ENCODE data around the gene PPP1R1C.
"Not testable (repeated sequence)": the region's sequence is repeated elsewhere in the genome, so short reads cannot be mapped to it uniquely, and the experiment has no call there.

The PPP1R1C gene

DNA sequence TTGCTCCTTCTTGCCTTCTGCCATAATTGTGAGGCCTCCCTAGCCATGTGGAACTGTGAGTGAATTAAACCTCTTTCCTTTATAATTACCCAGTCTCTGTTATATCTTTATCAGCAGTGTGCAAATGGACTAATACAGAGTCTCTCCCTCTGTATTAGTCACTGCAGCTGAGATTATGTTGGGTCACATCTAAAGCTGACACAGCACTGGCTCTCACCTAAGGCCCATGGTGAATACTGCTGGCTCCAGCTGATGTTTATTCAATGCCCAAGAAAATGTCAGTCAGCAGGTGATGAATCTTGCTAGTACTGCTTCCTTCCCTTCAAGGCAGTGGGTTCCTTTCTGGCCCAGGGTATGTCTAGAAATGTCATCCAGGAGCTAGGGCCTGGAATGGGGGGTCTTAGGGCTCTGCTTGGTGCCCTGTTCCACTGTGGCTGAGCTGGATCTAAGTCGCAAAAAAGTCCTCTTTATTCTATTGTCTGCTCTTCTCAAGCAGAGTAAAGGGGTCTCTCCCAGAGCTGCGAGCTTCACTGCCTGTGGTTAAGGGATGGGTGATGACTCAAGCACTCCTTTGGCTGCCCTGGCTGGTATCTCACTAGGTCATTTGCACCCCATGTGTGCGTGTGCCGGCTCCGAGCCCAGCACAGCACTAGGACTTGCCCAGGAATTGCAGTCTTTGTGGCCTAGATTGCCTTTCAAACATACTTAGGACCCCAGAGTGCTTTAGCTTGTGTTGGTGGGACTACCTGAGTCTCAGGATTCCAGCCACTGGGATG lies 29.9 kb downstream of the PPP1R1C start:
- ATAC-seq = no peak

DNA sequence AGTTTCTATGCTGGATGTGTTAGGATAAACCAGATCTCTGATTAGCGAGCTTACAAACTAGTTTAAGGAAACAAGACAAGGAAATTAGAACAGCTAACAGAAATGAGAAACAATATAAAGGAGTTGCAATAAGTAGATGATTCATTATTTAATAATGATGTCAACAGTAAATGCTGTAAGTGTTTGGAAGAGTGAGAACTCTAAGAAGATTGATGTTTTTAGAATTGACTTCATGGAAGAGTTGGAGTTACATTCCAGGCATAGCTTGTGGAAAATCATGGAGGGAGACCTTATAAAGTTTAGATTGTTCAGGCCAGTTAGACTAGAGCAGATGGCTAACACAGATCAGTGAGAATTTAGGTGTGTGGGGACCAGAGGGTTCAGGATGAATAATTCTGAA lies 32.6 kb downstream of the PPP1R1C start:
- no peak for ATAC-seq

DNA sequence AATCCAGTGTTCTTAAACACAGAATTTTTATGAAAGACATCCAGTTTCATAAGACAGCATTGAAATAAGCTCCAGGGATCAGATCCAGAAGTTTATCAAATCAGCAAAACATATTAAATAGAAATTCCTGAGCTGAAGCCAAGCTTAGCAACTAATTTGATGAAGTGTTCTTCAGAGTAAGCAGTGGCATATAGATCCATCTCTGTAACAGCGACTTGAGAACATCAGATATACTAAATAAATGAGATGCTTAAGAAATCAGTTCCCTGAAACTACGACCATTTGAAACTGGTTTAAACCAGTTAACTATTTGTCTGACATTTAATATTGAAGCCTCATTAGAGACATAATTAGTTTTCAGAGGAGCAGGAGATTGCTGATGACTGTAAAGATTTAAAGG lies 34.1 kb downstream of the PPP1R1C start:
- ATAC-seq = no peak

DNA sequence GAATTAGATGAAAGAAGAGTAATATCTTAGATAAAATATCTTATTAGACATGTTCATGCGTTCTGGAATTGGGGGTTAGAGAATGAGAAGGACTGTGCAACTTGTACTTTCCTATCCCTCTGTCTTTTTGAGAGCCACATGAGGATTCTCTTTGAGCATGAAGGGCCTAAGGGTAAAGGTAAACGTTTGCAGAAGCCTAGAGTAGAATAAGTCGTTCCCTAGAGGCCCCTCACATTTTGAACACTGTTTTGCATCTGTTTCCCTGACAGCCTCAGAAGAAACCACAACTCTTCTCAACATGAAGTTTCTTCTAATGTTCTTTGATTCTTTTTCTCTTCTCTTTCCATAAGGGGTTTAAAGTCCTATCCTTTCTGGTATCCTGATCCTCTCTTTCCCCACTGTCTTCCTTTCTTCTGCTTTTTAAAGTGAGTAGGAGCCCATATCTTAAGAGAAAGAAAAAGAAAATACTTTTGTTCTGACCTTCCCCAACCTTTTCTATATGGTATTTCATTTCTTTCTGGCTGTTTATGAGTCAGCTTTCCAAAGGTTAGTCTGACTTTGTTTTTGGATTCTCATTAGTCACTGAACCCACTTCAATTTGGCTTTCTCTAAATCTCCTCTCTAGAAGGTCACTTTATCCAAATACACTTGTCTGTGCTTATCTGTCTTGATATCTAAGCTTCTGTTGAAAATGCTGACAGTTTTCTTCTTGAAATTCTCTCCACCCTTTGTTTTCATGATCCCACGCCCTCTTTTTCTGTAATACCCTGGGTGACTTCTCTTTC lies 34.8 kb downstream of the PPP1R1C start:
- no peak for ATAC-seq

DNA sequence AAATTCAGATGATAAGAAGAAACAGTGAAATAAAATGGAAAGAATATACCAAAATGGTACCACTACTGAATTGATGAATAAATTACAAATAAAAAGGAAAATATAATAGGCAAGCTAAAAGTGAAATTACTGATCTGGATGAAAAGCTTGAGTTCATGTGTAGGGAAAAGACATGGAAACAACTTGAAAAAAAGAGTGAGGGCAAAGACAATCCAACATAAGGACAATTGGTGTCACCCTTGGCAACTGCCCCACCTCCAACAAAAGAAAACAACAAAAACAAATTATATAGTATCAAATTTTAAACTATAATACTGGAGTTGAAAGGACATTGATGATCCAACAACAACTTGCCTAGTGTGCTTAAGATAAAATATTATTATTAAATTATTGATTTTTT lies 37.6 kb downstream of the PPP1R1C start:
- no peak for ATAC-seq

DNA sequence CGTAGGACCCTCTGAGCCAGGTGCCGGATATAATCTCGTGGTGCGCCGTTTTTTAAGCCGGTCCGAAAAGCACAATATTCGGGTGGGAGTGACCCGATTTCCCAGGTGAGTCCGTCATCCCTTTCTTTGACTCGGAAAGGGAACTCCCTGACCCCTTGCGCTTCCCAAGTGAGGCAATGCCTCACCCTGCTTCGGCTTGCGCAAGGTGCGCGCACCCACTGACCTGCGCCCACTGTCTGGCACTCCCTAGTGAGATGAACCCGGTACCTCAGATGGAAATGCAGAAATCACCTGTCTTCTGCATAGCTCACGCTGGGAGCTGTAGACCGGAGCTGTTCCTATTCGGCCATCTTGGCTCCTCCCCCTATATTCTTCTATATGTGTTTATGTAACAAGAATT lies 45.2 kb downstream of the PPP1R1C start:
- ATAC-seq = not testable (repeated sequence)

DNA sequence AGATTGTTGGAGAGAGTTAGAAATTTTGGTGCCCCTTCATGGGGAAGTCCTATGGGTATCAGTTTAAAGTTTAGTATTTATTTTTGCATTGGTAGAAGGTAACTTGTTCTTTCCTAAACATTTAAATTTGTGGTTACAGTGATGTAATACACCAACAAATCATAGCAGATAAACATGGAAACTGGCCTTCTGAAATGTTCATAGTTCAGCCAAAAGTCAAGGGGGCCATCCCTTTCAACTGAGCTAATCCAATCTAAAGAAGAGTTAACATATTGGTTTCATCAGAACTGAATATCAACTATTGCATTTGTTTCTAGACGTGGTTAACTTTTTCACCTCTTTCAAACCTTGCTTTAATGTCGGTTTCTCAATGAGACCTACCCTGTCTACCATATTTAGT lies 46.3 kb downstream of the PPP1R1C start:
- no peak for ATAC-seq

DNA sequence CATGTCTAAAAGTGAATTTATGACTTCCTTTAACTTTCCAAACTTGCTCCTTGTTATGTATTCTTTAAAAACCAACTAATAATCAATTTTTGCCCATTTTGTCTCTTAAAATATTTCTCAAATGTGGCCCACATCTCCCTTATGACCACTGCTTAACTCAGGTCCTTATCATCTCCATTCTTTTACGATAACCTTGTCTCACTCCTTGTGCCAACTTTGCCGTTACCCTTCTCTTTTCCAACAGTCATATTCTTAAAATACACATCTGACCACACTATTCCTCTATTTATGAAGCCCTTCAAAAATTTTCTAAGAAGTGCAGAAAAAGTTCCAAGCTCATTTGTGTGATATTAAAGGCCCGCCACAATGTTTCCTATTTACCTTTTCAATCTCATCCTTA lies 47.8 kb downstream of the PPP1R1C start:
- no peak for ATAC-seq

DNA sequence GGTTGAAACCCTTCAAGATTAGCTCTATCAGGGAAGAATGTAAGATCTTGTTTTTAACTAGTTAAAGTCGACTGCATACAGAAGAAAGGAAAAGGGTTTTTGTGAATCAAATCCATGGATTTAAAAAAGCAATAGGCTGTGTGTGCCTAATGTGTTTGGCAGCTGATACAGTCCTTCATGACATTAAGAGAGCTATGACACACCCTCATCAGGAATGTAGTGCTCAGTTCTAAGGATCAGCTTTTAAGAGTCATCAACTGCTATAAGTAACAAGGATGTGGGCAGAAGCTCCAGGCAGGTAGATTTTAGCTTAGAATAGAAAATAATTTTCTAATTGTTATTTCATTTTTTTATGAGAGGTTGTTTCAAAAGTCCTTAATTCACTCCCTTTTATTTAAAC lies 52.9 kb downstream of the PPP1R1C start:
- ATAC-seq = no peak

DNA sequence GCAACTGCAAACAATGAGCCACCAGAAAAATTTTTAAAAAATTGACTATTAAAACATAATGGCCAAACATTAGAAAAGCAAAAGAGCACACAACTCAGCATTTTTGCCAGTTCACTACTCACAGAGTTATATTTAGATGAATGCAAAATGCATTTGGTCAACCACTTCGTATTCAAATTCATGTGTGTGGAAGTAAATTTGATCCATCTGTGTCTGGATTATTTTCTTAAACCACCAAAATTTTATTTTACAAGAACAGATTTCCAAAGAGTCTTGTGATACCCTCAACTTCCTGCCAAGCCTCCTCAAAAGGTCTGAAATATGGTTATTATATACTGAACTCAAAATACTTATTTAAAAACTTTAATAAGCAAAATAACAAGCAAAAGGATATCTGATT lies 57.4 kb downstream of the PPP1R1C start:
- ATAC-seq = no peak

DNA sequence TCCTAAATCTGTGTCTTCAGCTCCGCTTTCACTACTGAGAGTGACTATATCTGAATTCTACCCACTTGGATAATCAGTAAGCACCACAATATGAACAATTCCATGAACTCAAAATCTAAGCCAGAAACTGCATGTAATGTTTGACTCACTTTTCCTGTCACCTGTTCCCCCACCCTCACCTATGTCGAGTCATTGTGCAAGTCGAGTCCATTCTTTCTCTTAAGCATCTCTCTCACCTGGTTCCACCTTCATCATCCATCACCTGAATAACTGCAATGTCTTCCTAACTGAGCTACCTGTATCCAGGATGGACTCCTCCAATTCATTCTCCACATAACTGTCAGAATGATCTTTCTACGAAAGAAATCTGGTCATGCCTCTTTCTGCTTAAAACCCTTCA lies 58.2 kb downstream of the PPP1R1C start:
- no peak for ATAC-seq

DNA sequence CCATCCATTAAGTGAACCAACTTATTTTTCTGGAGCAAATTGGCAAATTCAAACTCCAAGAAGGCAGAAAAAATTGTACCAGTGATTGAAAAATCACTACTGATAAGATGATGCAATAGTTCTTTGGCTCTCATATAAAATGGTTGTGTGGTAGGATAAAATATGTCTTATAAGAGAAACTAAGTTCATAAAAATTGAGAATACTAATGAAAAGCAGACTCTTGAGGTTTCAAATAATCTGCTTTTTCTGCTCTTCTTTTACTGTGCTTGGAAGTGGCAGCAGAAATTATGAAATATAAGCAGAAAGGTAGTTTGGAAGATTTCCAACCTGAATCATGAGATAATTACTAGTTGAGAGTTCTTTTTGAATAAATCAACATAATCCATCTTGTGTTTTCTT lies 61.9 kb downstream of the PPP1R1C start:
- no peak for ATAC-seq

DNA sequence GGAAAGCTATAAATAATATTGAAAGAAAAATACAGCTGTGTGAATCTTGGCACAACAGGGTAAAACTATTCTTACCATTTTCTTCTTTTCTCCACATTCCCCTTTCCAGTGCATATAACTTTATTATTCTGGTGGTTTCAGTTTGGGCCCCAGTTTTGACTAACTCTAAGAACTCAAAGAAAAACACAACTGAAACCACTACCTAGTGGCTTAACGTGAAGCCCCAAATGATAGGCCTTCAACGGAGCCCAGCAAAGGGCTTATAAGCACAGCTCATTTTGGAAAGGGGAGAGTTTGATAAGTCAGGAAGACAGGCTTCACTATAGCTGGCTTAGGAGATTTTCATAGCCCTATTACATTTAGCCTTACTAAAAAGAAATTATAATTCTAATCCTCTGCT lies 62.4 kb downstream of the PPP1R1C start:
- ATAC-seq = no peak

DNA sequence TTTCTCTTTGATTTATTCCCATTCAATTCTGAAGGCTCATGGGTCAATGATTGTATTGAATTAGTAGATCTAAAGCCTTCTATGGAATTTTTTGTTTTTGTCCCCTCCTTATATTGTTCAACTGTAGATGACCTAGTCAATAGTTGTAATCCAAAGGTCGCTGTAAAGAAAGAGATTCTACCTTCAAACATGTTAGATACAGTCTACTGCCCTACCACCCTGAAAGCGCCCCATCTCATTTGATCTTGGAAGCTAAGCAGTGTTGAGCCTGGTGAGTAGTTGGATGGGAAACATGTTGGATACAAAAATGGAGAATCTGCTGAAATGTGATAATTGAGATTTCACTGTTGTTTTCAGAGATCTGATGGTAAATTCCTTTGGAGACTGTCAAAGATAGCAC lies 63.0 kb downstream of the PPP1R1C start:
- no peak for ATAC-seq

DNA sequence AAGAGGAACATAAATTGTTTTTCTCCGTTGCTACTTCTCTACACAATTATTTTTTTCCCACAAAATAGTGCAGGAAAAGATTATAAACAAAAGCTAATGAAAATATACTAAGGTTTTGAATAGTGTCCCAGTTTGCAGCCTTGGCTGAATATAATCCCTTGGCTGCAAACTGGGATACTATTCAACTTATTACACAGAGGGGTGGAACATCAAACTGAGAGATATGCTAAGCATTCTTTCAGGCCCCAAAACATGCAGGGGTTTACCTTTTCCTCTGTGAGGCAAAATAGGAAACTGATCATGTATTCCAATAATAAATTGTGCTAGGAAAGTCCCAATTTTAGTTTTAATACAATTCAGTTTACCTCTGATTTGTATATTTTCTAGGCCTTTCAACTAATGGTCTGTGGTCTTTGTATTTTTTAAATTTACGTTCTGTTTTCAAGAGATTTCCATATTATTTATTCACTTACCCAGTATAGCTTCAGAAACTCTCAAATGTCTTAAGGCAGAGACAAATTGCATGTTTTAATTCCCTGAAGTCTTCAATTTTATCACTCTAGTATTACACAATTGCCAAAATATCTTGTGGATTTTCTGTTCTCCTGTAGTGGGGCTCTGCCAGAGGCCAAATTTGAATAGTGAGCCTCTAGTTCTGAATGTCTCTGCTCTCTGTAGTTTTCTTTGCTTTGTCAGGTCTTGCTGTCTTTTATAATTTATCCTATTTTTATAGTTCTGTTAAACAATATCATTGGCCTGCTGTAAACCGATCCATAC lies 63.9 kb downstream of the PPP1R1C start:
- ATAC-seq = no peak

DNA sequence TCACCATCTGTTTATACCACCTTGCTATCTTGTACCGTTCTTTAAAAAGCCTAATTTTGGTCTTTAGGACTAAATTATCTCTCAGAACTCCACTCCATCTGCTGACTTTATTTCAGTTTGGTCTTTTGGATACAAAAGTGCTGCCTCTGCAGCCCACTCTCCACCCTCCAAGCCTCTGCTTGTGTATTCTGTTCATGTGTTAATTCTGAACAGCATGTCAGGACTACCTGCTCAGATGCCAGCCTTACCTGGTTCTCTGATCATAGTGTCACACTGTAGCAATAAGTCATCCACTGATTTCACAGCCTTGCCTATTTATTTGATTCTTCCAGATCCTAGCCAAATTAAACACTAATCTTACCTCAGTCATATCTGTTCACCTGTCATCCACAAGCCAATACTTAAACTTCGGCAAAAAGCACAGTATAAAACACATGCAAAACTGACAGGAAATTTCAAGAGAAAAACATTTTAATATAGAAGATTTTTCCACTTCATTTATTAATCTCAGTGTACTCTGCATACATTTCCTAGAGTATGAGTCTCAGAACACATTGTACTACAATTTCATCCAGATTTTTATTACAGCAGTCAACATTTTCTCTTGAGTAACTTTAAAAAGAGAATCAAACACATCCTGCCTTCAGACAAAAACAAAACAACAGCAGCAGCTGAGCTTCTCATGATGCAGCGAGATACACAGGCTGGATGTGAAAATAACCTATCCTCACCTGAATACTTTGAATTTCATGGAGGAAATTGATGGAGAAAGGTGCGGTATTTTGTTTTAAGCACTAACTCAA lies 64.9 kb downstream of the PPP1R1C start:
- no peak for ATAC-seq

DNA sequence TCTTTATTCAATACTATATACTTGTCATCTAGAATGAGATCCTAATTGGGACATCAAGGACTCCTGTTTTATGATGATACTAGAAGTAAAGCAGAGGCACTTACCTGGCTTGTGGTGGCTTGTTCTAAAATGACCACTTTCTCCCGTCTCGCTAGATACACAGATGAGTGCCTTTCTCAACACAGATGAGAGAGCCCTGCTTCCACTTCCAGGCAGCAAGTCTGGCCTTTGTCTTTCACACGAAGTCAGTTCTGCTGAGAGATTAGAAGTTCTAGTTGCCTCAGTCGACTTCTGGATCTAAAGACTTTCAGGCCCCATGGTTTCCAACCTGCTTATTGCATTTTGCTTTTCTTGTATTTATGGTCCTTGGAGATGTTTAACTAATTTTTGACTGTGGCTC lies 70.3 kb downstream of the PPP1R1C start:
- ATAC-seq = no peak

DNA sequence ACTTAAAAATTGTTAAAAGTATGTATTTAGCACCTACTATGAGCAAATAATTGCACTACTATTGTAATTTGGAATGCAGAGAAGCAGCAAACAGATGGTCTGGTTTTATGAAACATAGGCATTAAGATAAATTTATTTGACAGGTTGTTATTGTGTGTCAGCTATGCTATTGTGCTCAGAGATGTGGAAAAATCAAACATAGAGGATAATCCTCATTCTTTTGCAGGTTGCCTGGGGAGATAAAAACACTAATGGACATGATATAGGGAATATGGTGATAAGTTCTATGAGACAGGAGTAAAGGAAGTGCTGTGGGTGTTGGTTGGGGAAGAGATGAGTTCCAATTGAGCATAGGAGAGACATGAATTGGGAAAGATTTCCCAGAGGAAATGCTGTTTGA lies 71.3 kb downstream of the PPP1R1C start:
- ATAC-seq = no peak

DNA sequence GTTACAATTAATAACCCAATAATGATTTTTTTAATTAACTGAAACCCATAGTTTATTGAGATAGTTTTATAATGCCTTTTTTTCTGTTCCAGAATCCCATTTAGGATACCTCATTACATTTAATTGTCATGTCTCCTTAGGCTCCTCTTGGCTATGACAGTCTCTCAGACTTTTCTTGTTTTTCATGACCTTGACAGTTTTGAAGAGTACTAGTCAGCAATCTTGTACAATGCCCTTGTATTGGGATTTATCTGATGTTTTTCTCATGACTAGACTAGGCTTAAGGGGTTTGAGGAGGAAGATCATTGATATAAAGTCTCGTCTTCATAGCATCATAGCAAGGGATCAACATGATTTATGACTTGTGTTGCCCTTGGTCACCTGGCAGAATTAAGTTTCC lies 72.4 kb downstream of the PPP1R1C start:
- no peak for ATAC-seq

DNA sequence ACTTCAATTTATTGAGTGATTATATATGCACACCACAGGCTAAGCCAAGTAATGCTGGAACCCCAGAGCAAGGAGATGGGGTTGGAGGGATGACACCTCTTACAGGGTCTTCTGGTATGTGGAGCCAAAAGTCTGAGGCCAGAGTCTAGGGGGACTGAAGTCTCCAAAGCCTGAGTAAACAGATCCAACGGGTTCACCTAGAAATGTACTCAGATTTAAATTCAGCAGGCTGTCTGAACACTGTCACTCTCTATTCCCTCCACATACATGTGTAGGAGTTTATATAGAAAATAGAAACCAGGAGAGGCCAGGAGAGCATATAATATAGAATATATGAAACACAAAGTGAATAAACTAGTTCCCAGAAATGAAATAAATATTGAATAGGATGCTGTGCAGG lies 76.1 kb downstream of the PPP1R1C start:
- ATAC-seq = no peak

DNA sequence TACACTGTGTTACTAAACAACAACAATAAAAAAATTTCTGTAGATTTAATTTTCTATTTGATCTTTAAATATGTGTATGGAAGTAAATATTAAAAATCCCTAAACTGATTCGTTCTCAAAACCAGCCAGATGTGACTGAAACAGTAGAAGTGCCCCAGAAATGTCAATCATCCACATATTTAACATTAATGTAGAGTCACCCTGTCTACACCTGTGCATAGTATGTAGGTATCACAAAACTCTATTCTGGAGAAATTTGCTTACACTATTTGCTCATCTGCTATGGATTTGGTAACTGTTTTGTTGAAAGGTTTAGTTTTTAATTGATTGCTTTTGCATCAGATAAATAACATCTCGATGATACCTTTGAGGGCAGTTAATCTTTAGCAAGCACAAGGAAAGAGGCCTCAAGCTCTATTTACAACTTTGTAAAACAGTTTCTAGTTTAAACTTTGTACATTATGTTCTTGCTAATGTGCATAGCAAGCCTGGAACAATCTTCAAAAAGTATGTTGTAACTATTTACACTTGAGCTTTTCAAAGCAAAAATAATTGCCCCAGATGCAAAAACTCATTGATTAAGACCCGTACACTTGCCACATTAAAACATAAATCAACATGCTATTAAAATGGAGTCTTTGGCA lies 76.8 kb downstream of the PPP1R1C start:
- no peak for ATAC-seq
